DMS53 treated with DMSO at 0.1 percent for 48 hours (cell line): Measurements from ENCODE around the gene ERC2.
"Not testable (repeated sequence)": the region's sequence is repeated elsewhere in the genome, so short reads cannot be mapped to it uniquely, and the experiment has no call there.

Experiments used
- DNase-seq: peaks from one replicate; lab custom pipeline; 2025; ENCODE audit not compliant: unreplicated experiment; lab: John Stamatoyannopoulos, UW

ERC2 gene

DNA sequence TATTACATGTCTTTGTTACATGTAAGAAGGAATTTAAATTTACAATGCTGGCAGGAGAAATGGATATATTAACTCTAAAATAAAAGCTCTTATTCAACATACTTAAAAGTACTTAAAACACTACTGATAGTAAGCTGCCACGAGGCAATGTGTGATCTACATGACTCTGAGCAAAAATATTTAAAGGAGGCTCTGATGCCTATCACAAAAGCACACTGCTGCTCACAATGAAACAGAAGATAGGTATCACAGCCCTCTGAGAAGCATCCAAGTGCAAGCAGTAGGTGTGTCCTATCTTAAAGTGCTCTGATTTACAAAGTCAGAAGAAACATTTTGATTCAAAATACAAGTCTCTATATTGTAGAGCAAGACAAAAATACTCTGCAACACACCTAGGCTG lies 610.0 kb downstream of the ERC2 start:
- no peak for DNase-seq

DNA sequence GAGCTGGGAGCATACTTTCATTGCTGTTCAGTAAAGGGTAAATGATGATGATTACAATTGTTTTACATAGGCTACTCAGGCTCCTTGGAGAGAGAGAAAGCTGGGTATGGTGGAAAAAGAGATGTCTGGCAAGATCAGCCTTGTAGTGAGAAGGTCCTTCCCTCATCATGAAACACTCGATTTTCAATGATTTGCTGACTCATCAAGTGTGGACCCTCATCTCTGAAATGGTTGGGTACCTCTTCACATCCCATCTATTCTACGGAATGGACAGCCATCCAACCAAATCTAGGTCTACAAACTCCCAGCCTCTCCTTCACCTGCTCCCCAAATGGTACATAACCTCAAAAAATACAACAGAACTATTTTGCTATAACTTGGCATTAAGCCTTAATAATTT lies 610.6 kb downstream of the ERC2 start:
- no peak for DNase-seq

DNA sequence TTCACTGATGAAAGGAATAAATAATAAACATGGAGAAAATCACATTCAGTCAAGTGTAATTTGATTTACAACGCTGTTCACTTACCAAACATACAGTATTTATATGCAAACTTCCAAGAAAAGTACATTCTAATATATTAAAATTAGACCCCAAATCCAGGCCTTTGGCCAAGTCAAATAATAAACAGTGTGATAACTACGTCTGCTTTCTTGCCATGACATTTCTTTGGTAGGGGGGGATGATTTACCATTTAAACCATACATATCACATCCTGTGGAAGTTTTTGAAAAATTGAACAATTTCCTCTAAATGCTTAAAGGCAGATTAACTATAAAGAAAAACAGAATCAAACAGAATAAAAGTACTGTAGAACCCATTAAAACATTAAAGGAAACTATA lies 613.0 kb downstream of the ERC2 start:
- DNase-seq: no peak

DNA sequence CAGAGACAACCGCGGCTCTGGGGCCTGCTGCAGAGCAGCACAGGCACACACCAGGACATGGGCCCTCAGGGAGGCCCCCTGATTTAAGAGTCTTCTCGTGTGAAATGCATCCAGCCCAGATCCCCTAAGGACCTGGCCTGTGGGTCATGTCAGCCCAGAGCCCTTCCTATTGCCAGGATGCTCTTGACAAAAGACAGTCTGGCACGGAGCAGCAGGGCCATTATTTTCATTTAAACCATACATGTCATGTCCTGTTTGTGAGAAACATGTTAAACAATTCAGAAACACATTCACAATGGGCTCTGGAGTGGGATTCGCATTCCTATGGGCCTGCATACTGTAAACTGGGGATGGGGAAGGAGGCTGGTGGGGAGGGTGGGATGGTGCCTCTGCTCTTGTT lies 613.8 kb downstream of the ERC2 start:
- DNase-seq: no peak

- DNase-seq: no peak
Observed at GRCh38 chr3:55852326-55852725, 615.9 kb downstream of the ERC2 start.

DNA sequence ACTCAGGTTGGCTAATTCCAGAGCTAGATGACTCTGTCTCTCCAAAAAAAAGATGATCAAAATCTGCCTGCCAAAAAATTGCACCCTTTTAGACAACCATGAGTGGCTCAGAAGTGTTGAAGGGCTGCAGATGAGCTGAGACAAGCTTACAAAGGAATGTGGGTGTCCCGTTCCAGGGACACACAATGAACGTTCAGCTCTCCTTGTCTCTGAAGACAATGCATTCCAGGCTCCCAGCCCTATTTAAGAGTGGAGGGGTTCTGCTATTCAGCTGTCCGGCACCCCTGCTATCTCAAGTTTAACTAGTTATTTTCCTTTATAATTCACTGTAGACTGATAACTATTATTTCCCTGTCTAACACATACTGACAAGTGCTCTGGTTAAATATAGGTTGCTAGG lies 626.1 kb downstream of the ERC2 start:
- DNase-seq: no peak

GRCh38 chr3:55831876-55832275 lies 636.4 kb downstream of the ERC2 start:
- not testable (repeated sequence) for DNase-seq

DNA sequence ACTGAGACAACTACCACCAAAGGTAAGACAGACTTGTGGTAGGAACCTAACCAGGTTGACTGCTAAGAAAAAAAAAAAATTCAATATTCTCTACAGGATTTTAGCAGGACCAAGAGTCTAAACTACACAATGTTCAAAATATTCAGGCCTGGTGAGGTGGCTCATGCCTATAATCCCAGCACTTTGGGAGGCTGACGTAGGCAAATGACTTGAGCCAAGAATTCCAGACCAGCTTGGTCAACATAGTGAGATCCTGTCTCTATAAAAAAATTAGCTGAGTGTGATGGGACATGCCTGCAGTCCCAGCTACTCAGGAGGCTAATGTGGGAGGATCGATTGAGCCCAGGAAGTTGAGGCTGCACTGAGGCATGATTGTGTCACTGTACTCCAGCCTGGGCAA lies 639.6 kb downstream of the ERC2 start:
- no peak for DNase-seq

DNA sequence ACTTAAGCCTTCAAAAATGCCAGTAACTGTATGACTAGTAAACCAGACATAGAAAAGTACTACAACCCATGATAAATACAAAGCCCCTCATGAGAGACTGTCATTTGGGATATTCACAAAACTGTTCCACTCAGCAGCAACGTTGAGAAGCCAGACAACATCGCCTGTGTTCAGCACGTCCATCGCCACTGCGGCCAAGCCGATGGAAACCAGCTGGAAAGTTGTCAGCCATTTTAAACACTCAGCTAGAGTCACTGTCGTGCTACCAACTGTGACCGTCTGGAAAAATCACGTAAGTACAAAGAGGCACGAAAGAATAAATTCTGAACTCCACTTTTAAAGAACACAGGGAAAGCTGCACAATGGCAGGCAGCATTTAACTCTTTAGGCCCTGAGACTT lies 640.5 kb downstream of the ERC2 start:
- DNase-seq: no peak

- no peak for DNase-seq
Observed at GRCh38 chr3:55826731-55827496, 641.4 kb downstream of the ERC2 start.

GRCh38 chr3:55826097-55826496 lies 642.2 kb downstream of the ERC2 start:
- no peak for DNase-seq

DNA sequence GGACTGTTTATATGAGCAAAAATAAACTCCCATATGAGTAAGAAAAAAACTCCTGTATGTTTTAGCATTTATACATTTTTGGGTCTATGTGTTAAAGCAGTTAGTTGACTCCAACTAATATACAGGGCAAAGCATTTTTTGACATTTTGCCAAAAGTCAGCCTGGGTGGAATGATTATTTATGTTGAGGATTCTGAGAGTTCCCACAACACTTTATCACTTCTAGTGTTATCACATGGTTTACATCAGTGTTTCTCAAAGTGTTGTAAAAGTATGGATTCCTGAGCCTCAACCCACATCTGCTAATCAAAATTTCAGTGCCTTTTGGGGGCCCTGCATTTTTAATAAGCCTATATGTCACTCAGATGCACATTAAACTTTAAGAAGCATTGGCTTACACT lies 643.9 kb downstream of the ERC2 start:
- no peak for DNase-seq

DNA sequence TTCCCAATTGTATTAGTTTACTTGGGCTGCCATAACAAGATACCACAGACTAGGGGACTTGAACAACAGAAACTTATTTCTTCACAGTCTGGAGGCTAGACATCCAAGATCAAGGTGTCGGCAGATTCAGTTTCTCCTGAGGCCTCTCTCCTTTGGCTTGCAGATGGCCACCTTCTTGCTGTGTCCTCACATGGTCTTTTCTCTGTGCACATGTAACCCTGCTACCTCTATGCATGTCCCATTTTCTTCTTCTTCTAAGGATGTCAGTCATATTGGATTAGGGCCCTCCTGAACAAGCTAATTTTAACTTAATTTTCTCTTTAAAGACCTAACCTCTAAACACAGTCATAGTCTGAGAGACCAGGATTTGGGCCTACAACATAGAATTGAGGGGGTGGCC lies 644.4 kb downstream of the ERC2 start:
- no peak for DNase-seq

DNA sequence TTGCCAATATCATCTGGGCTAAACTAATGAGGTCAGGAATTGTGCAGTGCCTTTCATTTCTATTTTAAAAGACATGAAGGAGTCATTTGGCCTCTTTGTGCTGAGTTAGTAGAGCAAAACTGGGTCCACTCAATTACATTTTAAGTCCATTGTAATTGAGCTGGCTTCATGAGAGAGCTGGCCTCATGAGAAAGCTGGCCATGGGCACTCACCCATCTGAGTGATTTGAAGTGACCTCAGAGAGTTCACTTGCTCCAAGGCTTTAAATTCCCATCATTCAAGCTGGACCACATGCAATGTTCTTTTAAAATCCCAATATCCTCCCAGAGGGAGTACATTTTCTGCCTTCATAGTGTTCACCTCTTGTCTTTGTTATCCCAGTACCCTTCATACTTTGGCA lies 645.3 kb downstream of the ERC2 start:
- no peak for DNase-seq

DNA sequence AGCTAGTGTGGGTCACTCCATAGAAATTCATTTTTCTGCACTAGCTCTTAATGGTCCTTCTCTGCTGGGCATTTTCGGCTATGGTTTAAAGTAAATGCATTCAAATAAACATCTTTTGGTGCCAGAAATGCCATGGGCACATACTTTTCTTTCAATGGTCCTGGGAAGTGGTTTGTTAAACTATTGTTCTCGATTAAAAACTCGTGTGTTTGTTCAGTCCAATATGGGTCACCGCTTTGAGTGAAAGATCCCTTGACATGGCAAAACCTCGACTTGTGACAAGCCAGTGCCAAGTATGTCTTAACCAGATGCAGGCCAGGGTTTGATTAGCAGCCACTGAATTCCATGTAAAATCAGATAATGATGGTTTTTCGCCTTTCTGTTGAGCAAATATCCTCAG lies 649.3 kb downstream of the ERC2 start:
- DNase-seq: no peak

DNA sequence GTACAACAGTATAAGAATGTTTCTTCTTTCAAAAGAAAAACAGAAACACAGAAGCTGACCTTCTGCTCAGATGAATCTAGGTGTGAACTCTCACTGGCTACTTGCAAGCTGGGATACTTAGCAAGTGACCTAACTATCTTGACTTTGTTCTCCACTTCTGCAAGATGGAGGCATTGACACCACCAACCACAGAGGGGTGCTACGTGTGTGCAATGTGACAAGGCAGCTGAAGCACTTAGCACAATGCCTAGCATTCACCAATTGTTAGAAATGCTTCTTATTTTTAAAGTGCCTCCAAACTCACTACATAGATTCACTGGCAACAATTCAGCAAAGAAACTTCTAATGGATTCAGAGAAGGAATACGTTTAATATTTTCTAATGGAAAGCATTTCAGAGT lies 649.8 kb downstream of the ERC2 start:
- no peak for DNase-seq

- DNase-seq: no peak
Observed at GRCh38 chr3:55816794-55817576, 651.3 kb downstream of the ERC2 start.

DNA sequence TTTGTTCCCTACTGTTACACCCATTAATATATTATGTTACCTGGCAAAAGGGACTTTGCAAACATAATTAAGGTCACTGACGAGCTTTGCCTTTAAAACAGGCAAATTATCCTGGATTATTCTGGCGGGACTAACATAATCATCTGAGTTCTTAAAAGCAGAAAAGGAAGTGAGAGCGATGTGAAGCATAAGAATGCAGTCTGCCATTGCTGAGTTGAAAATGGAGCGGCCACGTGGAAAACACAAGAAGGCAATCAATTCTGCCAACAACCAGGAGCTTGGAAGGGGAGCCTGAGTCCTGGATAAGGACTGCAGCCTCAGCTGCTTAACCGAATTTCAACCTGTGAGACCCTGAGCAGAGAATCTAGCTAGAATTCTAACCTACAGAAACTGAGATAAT lies 653.0 kb downstream of the ERC2 start:
- DNase-seq: no peak

DNA sequence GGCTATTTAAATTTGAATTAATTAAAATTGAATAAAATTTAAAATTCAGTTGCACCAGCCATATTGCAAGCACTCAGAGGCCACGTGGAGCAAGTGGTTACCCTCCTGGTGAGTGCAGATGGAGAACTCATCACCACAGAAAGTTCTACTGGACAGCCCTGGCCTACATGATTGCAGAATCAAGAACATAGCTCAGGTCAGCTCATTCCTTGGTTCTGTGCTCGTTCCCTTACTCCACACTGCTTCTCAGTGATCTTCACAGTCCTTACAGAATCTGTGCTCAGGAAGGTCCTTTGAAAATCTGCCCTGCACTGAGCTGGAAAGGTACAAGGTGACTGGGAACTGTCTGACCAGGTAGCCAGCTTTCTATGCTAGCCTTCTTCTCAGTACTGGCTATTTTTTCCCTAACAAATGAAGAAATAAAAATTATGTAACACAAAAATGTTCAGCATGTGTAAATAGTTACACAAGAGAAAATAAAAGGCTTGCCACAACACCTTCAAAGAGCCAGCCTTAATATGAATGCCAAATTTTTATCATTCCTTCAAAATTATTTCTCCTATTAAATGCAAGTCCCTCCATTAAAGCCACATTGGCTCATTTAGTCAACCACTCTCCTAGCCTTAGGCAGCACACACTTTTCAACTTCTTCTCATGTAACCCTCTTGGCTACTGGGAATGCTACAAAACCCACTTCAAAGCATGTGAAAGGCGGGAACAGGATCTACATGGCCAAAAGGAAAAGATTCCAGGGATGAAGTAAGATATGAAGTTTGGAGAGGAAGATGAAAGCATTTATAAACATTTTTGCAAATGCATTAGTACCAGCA lies 654.8 kb downstream of the ERC2 start:
- no peak for DNase-seq

DNA sequence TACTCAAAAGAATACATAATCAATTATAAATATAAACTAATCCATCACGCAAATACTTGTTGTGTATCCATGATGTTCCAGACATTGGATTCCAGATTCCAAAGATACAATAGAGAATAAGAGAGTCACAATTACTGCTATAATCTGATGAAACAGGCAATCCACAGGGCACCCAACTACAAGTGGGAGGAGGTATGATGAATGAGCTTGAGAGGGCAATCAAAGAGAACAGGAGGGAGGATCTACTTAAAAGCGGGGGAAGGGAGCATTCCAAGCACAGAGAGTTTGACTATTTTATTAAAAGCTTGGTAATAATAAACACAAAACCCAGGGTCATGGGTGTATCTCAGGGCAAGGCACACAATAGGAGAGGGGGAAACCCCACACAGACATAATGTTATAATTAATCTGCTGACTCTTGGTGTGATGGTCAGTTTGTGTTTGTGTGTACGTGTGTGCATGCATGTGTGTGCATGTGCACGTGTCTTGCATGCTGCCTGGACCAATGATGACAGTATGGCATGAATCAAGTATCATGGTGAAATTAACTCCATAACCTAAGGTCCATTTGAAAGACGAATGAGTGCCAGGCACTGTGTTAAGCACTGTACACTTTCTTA lies 655.8 kb downstream of the ERC2 start:
- no peak for DNase-seq

DNA sequence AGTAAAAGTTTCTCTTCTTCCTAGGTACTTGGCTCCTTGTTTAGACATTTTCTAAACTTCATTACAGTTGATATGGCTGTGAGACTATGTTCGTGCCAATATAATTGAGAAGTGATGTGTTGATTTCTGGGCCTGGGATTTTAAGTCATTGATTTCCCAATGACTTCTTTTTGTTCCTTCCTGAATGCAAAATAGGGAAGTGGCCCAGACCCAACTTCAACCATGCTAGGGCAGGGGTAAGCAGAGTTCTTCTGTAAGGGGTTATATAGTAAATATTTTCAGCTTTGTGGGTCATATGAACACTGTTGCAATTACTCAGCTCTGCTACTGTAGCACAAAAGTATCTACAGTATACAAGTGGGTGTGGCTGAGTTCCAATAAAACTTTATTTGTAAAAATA lies 661.1 kb downstream of the ERC2 start:
- no peak for DNase-seq
